ENCODE measurements around the gene ESPNL. TPM values are rescaled to one million over a fixed set of nuclear protein-coding genes. Genes with fewer than 3 reads are reported as not detected.
"Not testable (repeated sequence)": the region's sequence is repeated elsewhere in the genome, so short reads cannot be mapped to it uniquely, and the experiment has no call there.

ESPNL gene
- total RNA-seq, 1 experiment from 2014 or later = 0.85 TPM

GRCh38 chr2:238114331-238114841 lies 14.2 kb downstream of the ESPNL start:
- ChIA-PET CTCF (interaction anchor here (0.8 kb wide), 1 partner anchor 144 kb away, joined by 4 read pairs; no protein-coding TSS in a partner anchor), POLR2A (interaction anchor here (0.6 kb wide), 1 partner anchor 241 kb away, joined by 3 read pairs; no protein-coding TSS in a partner anchor)
- Histone ChIP-seq H3K27ac (ENCODE audit: low read length) (no peak overlapping the region), H3K4me3 (ENCODE audit: low read depth in 2 of 2, low read length in 2 of 2) (no peak overlapping the region), H3K4me1 (ENCODE audit: control insufficient read depth, insufficient read depth, low read length) (no peaks in the 10 kb centered on the region), H3K36me3 (ENCODE audit: control insufficient read depth, insufficient read depth, low read length) (no peaks in the 10 kb centered on the region), H3K27me3 (ENCODE audit: control insufficient read depth, insufficient read depth, low read length) (no peaks in the 10 kb centered on the region), H3K9me3 (ENCODE audit: control insufficient read depth, insufficient read depth, low read depth, low read length) (peaks cover 12% of the 10 kb centered on the region; the same call in 1 of the 2 replicates)
- in situ Hi-C loops (cut with HindIII; ENCODE audit: low pct_unique_long_range_greater_than_20kb, low sequenced_read_pairs) = no loop called here
- intact Hi-C loops (cut with micrococcal nuclease; ENCODE audit: unreplicated experiment) = no loop called here
- no TSS peak for BruUV-seq (replicated peaks)
- TF ChIP-seq CTCF (IDR thresholded peaks at IDR 0.05) (no peak), TCF7L2 (IDR thresholded peaks at IDR 0.05; ENCODE audit: low read depth, low read length) (no peak), POLR2AphosphoS5 (IDR thresholded peaks at IDR 0.05; ENCODE audit: low read depth, low read length) (no peak), REST (IDR thresholded peaks at IDR 0.05; ENCODE audit: insufficient read depth in 1 of 2, low read depth in 2 of 2, low read length in 1 of 2) (no peak), SIN3A (IDR thresholded peaks at IDR 0.05; ENCODE audit: borderline replicate concordance, insufficient read depth, low read depth, low read length) (no peak)
- DNase-seq (ENCODE audit: low read depth, low spot score) (no peak), ATAC-seq (no peak; the same call in 1 of the 2 replicates)

GRCh38 chr2:238114851-238115660 lies 14.9 kb downstream of the ESPNL start:
- intact Hi-C loops (cut with micrococcal nuclease; ENCODE audit: unreplicated experiment) = no loop called here
- no peaks in the 10 kb centered on the region for H3K36me3 ChIP-seq (ENCODE audit: control insufficient read depth, insufficient read depth, low read length)
- ChIA-PET CTCF (interaction anchor here (0.8 kb wide), 1 partner anchor 145 kb away, joined by 4 read pairs; no protein-coding TSS in a partner anchor), POLR2A (no interaction called here)
- H3K9me3 ChIP-seq (ENCODE audit: control insufficient read depth, insufficient read depth, low read depth, low read length) = peaks cover 12% of the 10 kb centered on the region; the same call in 1 of the 2 replicates
- DNase-seq (ENCODE audit: low read depth, low spot score) = no peak
- no peak overlapping the region for H3K4me3 ChIP-seq (ENCODE audit: low read depth in 2 of 2, low read length in 2 of 2)
- no peak for TF ChIP-seq CTCF (IDR thresholded peaks at IDR 0.05)
- no peak for TF ChIP-seq REST (IDR thresholded peaks at IDR 0.05; ENCODE audit: insufficient read depth in 1 of 2, low read depth in 2 of 2, low read length in 1 of 2)
- TF ChIP-seq TCF7L2 (IDR thresholded peaks at IDR 0.05; ENCODE audit: low read depth, low read length) = no peak
- TF ChIP-seq SIN3A (IDR thresholded peaks at IDR 0.05; ENCODE audit: borderline replicate concordance, insufficient read depth, low read depth, low read length) = no peak
- TF ChIP-seq POLR2AphosphoS5 (IDR thresholded peaks at IDR 0.05; ENCODE audit: low read depth, low read length) = no peak
- no peaks in the 10 kb centered on the region for H3K4me1 ChIP-seq (ENCODE audit: control insufficient read depth, insufficient read depth, low read length)
- no TSS peak for BruUV-seq (replicated peaks)
- ATAC-seq = no peak; the same call in 1 of the 2 replicates
- no peaks in the 10 kb centered on the region for H3K27me3 ChIP-seq (ENCODE audit: control insufficient read depth, insufficient read depth, low read length)
- no peak overlapping the region for H3K27ac ChIP-seq (ENCODE audit: low read length)
- in situ Hi-C loops (cut with HindIII; ENCODE audit: low pct_unique_long_range_greater_than_20kb, low sequenced_read_pairs) = no loop called here

- in situ Hi-C loops (cut with HindIII; ENCODE audit: low pct_unique_long_range_greater_than_20kb, low sequenced_read_pairs) = not testable (repeated sequence)
Observed at GRCh38 chr2:238115709-238116108, 15.6 kb downstream of the ESPNL start.

More at GRCh38 chr2:238115709-238116108, 15.6 kb downstream of the ESPNL start:
- CTCF ChIA-PET; DNase-seq (ENCODE audit: low read depth, low spot score); H3K27ac ChIP-seq (ENCODE audit: low read length); intact Hi-C loops (cut with micrococcal nuclease; ENCODE audit: unreplicated experiment); H3K27me3 ChIP-seq (ENCODE audit: control insufficient read depth, insufficient read depth, low read length); POLR2A ChIA-PET; H3K36me3 ChIP-seq (ENCODE audit: control insufficient read depth, insufficient read depth, low read length); H3K4me1 ChIP-seq (ENCODE audit: control insufficient read depth, insufficient read depth, low read length); ATAC-seq; H3K4me3 ChIP-seq (ENCODE audit: low read depth in 2 of 2, low read length in 2 of 2); BruUV-seq (replicated peaks): not testable (repeated sequence)
- peaks cover 12% of the 10 kb centered on the region; the same call in 1 of the 2 replicates for H3K9me3 ChIP-seq (ENCODE audit: control insufficient read depth, insufficient read depth, low read depth, low read length)

Data from Panc1 (cell line).